GM18517 (cell line): ENCODE data around the gene PSMB3.
A peak's percentile ranks its signal among the peaks of the same experiment; 100 is the strongest.
"Not testable (repeated sequence)": the region's sequence is repeated elsewhere in the genome, so short reads cannot be mapped to it uniquely, and the experiment has no call there.

Source experiments
- ATAC-seq: cut with Tn5 transposase; IDR thresholded peaks from one replicate; pipeline ENCODE4 v1.9.1; 2021; ENCODE audit warnings: mild to moderate bottlenecking, moderate library complexity; ENCODE audit not compliant: unreplicated experiment

The PSMB3 gene

DNA sequence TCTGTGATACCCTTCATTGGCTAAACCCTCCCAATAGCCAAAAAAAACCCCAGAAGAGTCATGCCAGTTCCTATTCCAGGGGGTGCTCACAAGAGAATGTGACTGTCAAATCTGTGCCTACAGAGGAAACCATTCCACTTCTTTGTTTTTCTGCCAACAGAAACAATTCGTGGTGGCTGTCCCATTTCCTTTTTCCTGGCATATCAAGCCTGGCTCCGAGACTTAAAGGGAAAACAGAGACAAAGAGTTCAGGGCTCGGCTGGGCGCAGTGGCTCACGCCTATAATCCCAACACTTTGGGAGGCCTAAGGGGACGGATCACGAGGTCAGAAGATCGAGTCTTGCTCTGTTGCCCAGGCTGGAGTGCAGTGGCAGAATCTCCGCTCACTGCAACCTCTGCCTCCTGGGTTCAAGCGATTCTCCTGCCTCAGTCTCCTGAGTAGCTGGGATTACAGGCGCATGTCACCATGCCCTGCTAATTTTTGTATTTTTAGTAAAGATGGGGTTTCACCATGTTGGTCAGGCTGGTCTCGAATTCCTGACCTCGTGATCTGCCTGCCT lies 37.7 kb downstream of the PSMB3 start:
- ATAC-seq = not testable (repeated sequence)

DNA sequence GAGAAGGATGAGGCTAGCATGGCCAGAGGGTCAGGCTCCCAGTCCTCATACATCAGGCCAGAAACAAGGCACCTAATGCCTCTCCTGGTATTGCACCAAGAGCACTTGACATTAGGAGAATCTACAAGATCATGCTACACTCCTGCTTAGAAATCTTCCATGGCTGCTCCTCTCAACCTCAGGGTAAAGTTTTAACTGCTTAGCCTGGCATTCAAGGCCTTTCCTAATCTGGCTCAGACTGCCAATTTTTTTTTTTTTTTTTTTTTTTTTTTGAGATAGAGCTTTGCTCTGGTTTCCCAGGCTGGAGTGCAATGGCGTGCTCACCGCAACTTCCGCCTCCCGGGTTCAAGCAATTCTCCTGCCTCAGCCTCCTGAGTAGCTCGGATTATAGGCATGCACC lies 38.6 kb downstream of the PSMB3 start:
- no peak for ATAC-seq

DNA sequence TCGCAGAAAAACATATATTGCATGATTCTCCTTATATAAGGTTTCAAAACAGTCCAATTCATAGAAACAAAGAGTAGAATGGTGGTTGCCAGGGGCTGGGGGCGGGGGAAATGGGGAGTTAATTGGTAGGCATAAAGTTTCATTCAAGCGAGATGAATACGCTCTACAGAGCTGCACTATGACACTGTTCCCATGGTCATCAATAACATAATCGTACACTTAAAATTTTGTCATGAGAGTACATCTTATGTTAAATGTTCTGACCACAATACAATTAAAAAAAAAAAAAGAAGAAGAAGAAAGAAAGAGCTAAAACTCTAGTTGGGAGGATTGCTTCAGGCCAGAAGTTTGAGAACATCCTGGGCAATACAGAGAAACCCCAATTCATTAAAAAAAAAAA lies 41.7 kb downstream of the PSMB3 start:
- no peak for ATAC-seq

DNA sequence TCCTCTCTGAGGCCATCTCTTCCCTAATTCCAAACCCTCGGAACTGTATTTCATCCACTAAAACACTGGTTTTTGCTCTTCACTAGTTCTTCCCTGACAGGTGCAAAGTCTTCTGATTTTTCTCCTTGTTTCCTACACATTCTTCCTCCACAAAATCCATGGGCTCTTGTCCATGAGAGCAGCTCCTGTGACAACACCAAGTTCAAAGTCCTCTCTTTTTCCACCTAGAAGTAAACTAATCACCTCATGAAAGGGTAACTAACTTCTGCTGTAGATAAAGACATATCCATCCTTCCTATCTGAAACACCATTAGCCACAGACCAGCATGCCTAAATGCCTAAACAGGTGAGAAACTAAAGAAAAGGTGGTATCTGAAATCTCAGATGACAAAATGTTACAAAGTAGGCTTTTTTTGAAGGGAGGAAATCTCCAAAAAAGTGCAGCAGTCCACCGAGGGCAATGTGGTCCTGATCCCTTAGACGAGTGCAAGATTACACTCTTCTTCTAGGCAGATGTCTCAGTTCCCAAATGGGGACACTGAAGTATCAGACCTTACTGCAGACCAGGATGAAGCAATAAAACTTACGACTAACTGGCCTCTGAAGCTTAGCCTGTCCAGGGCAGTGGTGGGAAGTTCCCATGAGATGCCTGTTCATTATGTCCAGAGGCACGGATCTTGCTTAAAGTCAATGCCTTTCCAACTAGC lies 44.1 kb downstream of the PSMB3 start:
- no peak for ATAC-seq

DNA sequence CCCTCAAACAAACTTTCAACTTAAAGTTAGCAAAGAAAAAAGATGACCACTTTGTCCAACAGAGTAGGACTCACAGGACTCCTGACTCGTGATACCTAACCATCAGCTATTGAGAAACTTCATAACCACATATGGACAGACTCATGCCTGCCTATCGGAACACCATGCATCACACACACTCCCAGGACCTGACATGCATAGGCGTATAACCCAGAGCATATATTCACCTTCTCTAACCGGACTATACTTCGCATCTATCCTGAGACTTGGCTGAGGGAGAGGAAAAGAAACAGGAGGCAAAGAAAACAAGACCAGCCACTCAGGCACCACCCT lies 44.6 kb downstream of the PSMB3 start:
- ATAC-seq = no peak

DNA sequence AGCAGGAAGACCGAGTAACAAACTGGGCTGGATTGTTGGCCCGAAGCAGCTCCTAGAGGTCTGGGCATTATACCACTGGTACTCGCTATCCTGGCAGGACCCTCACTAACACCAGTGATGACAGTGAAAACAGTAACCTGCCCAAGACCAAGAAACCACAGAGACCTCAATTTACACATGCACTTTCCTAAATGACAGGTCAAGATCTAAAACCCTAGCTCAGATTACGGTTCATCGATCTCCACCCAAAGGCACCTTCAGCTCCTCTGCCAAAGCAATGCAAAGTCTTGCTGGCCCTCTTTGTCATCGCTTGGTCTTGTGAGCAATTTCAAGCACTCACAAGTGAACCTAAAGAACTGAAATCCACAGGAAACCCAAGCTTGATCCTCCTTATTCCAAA lies 45.3 kb downstream of the PSMB3 start:
- no peak for ATAC-seq

DNA sequence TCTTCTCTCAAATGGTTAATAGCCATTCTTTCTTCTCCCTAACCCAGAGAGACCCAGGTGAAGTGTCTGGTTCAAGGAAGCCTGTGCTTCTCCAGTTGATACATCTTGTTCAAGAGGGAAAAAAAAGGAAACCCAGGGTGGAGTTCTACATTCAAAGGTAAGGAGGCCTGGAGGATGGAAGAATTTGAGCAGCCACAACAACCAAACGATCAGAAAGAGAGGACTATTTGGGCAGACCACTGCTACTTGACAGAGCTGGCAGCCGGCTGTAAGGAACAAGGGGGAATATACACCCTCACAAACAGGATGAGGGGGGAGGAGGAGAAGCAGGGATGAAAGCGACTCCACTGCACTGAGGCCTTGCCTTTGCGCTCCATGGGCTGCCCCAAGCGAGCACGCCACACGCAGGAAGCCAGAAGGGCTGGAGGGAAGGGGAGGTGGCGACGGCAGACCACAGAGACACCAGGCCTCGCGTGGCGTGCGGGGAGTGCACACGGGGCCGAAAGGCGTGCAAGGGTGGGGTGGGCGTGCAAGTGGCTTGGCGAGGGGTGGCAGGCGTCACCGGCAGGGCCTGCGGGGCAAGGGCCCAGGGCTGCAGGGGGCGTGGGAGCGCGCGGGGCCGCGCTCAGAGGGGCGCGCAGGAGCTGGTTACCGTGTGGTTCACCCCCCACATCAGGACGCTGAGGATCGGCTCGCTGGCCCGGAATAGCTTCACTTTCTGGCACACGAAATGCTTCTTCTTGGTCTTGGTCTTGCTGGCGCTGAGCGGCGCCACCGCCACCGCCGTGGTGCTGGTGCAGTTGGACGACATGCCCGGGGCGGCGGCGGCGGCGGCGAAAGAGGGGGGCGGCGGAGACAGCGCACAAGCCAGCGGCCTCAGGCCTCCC lies 46.3 kb downstream of the PSMB3 start:
- peak; percentile 22 for ATAC-seq

DNA sequence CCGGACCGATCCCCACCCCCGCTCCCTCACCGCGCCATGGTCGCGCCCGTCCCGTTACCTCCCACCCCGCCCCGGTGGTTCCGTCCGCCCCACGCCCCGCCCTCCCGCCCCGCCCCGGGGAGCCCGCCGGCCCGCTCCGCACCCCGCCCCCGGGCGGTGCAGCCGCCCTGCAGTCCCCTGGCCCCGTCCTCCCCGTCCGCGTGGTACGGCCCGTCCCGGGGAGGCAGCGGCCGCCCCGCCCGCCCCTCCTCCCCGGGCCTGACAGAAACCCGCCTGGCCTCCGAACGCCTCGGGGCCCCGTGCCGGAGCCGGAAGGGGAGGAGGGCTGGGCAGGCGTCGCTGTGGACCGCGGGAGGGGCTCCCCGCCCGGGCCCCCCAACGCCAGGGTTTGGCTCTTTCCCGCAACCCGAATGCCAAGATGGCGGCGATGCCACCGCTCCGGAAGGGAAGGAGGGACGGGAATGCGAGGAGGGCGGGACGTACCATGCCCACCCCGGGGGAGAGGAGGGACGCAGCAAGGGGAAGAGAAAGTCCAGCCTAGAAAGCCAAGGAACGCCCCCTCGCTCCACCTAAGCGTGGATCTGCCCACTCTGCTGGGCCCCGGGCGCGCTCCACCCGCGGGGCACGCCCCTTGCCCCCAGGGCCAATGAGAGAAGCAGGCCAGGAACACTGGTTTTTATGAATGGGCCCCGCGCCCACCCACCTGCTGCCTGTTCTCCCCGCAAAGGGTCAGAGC lies 47.1 kb downstream of the PSMB3 start, which contains the start of gene PIP4K2B:
PIP4K2B (minus strand) TSS at position 56 of the 736 bp plus-strand sequence. CDS start 132 bp downstream, outside the sequence.
- peak; percentile 89 for ATAC-seq

DNA sequence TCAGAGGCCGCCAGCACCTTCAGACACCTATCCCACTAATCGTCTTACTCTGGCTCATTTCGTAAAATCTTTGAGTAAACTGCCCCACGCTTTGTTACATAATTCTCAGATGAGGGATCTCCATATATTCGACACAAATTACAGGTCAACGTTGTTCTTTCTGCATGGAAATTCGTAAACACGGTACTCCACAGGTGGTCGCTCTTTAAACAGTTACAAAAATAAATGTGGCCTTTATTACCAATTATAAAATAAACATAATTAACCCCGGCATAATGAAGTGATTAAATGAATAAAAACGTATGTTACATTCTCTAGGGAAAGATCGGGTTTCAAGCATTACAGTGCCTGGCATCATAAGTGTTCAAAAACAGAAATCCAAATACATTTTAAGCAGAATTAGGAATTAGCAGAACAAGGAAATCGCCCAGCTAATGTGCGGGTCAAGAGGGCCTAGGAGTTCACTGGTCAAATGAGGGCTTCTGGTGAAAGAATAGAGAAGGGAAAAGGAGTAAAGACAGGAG lies 47.8 kb downstream of the PSMB3 start:
- no peak for ATAC-seq

DNA sequence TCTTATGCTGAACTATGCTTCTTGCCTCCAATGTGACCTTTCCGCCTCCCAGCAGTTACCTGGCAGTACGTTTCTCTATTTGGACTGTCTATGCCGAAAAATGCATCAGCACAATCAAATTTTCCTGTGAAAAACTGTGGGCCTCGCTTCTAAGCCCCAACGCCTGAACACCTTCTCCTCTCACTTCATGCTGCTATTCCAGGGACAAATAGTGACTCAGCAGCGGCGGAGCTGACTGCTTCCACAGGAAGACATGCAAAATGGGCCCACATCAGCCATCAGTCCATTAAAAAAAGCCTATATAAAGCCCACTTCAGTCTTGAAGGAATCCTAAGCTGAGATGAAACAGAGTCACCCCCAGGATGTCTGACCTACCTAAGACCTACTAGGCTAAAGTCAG lies 57.3 kb downstream of the PSMB3 start:
- ATAC-seq = no peak
